Mesothelial cell of epicardium (in vitro differentiated cells): ENCODE measurements around the gene PDLIM1. TPM values are rescaled to one million over a fixed set of nuclear protein-coding genes. Genes with fewer than 3 reads are reported as not detected.

Experiments
- DNase-seq, 2 experiments: peaks; one replicate each; pipeline ENCODE4 v3.0.0; 2021; ENCODE audit warnings: low spot score in 2 of 2; ENCODE audit not compliant: unreplicated experiment in 2 of 2
- H3K27ac Mint-ChIP-seq: 2 replicates; pipeline ENCODE4 v1.8.0; 2021; ENCODE audit warnings: mixed read lengths
- H3K27me3 Mint-ChIP-seq: 2 replicates; pipeline ENCODE4 v1.8.0; 2021; ENCODE audit warnings: low read depth, mixed read lengths
- H3K36me3 Mint-ChIP-seq: 2 replicates; pipeline ENCODE4 v1.8.0; 2021; ENCODE audit warnings: mixed read lengths
- H3K4me1 Mint-ChIP-seq: 2 replicates; pipeline ENCODE4 v1.8.0; 2021; ENCODE audit warnings: mixed read lengths
- H3K4me3 Mint-ChIP-seq: 2 replicates; pipeline ENCODE4 v1.8.0; 2021; ENCODE audit warnings: mild to moderate bottlenecking, moderate library complexity, mixed read lengths
- H3K9me3 Mint-ChIP-seq: 2 replicates; pipeline ENCODE4 v1.8.0; 2021; ENCODE audit warnings: mixed read lengths
- total RNA-seq: library from RNA; stranded (reverse); gene quantifications from 3 replicates; pipeline ENCODE4 v1.2.1, GENCODE V29; 2021
- TF ChIP-seq, protein P1 (sequence below): fragments of 200-600 bp; sonication (generic); IDR thresholded peaks from one replicate; pipeline ENCODE4 v1.5.0; 2021; ENCODE audit warnings: antibody characterized with exemption; ENCODE audit not compliant: unreplicated experiment

Gene PDLIM1
- total RNA-seq, 1 donor from 2014 or later: 121 TPM

DNA sequence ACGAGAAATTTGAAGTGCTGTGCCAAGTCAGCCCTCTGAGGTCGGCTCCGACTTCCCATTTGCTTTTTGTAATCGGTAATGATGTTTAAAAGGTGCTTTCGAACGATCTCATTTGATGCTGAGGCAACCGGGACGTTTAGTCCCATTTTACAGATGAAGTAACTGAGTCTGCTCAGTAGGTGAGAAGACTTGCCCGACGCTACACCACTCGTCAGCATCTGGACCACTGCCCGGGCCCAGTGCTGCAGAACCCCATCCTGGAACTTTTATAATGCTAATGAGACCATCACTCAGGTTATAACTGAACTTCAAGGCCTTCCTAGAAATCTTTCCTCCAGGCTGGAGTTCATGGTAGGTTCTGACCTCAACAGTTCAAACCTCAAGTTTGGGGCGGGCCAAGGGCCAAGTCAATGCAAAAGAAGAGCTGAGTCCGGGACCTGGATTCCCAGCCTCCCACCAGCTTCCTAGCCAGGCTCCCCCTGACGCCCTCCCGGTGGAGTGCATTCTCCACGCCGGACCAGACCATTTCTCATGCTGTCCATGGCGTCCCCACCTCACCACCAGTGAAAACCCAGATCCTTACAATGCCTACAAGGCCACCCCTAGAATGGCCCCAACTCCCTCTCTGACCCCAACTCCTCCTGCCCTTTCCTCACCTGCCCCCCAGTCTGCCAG, 699 bp upstream of the PDLIM1 start:
- H3K9me3 Mint-ChIP-seq: no peaks in the 10 kb centered on the region
- no peaks in the 10 kb centered on the region for H3K36me3 Mint-ChIP-seq
- peak overlapping the region; percentile 67 for H3K4me3 Mint-ChIP-seq
- H3K27me3 Mint-ChIP-seq: peaks cover 15% of the 10 kb centered on the region
- no peak for DNase-seq
- peak overlapping the region; percentile 64 for H3K27ac Mint-ChIP-seq
- H3K4me1 Mint-ChIP-seq: peaks cover 37% of the 10 kb centered on the region
- TF ChIP-seq, protein P1, sequence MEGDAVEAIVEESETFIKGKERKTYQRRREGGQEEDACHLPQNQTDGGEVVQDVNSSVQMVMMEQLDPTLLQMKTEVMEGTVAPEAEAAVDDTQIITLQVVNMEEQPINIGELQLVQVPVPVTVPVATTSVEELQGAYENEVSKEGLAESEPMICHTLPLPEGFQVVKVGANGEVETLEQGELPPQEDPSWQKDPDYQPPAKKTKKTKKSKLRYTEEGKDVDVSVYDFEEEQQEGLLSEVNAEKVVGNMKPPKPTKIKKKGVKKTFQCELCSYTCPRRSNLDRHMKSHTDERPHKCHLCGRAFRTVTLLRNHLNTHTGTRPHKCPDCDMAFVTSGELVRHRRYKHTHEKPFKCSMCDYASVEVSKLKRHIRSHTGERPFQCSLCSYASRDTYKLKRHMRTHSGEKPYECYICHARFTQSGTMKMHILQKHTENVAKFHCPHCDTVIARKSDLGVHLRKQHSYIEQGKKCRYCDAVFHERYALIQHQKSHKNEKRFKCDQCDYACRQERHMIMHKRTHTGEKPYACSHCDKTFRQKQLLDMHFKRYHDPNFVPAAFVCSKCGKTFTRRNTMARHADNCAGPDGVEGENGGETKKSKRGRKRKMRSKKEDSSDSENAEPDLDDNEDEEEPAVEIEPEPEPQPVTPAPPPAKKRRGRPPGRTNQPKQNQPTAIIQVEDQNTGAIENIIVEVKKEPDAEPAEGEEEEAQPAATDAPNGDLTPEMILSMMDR: no peak

- H3K36me3 Mint-ChIP-seq: no peaks in the 10 kb centered on the region
- peak overlapping the region; percentile 98 for H3K27ac Mint-ChIP-seq
- H3K9me3 Mint-ChIP-seq: no peaks in the 10 kb centered on the region
- no peak for DNase-seq
- H3K4me1 Mint-ChIP-seq: peaks cover 38% of the 10 kb centered on the region
- TF ChIP-seq, protein P1: no peak
- H3K4me3 Mint-ChIP-seq: peak overlapping the region; percentile 82
- peaks cover 15% of the 10 kb centered on the region for H3K27me3 Mint-ChIP-seq
Observed at GRCh38 chr10:95289921-95290421, 832 bp downstream of the PDLIM1 start.

- Mint-ChIP-seq H3K4me1 (peaks cover 42% of the 10 kb centered on the region), H3K9me3 (no peaks in the 10 kb centered on the region), H3K27ac (peak overlapping the region; percentile 98), H3K36me3 (no peaks in the 10 kb centered on the region), H3K4me3 (peak overlapping the region; percentile 82), H3K27me3 (peaks cover 15% of the 10 kb centered on the region)
- TF ChIP-seq, protein P1: no peak
- no peak for DNase-seq
Observed at GRCh38 chr10:95289003-95289920, 1.5 kb downstream of the PDLIM1 start.

DNA sequence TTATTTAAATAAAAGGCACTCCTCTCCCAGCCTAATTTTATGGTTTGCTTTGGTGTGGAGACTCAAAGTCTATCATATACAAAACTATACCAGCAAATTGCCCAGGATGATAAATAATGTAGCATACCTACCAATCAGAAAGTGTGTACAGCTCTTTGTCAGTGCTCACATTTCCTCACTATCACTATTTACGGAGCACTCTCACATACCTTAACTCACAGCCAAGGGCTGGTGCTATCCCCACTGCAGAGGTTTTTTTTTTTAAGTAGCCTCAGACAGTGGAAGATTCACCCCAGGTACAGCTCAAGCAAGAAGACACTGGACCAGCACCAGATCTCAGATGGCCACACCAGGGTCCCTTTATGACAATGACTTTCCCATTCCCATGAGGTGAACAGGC, 2.5 kb downstream of the PDLIM1 start:
- TF ChIP-seq, protein P1: no peak
- Mint-ChIP-seq H3K27me3 (peaks cover 15% of the 10 kb centered on the region), H3K4me1 (peaks cover 42% of the 10 kb centered on the region), H3K9me3 (no peaks in the 10 kb centered on the region), H3K36me3 (no peaks in the 10 kb centered on the region), H3K4me3 (peak overlapping the region; percentile 53), H3K27ac (peak overlapping the region; percentile 87)
- DNase-seq: no peak

GRCh38 chr10:95287281-95287680, 3.5 kb downstream of the PDLIM1 start:
- H3K4me3 Mint-ChIP-seq: no peak overlapping the region
- TF ChIP-seq, protein P1: no peak
- peaks cover 15% of the 10 kb centered on the region for H3K27me3 Mint-ChIP-seq
- no peak overlapping the region for H3K27ac Mint-ChIP-seq
- H3K9me3 Mint-ChIP-seq: no peaks in the 10 kb centered on the region
- no peaks in the 10 kb centered on the region for H3K36me3 Mint-ChIP-seq
- peaks cover 42% of the 10 kb centered on the region for H3K4me1 Mint-ChIP-seq
- DNase-seq: no peak
